HUES64 (cell line): ENCODE results near the gene IGF2.
A peak's percentile ranks its signal among the peaks of the same experiment; 100 is the strongest.

ENCODE experiments used
- H3K27ac ChIP-seq: 2 replicates; pipeline ENCODE4 v1.7.0; 2013; ENCODE audit warnings: low read depth, low read length, inconsistent platforms
- H3K27me3 ChIP-seq: 2 replicates; pipeline ENCODE4 v1.6.1; 2013; ENCODE audit warnings: mild to moderate bottlenecking, low read length; ENCODE audit not compliant: insufficient read depth
- H3K36me3 ChIP-seq: 2 replicates; pipeline ENCODE4 v1.6.1; 2013; ENCODE audit warnings: mild to moderate bottlenecking, low read length; ENCODE audit not compliant: insufficient read depth
- H3K4me1 ChIP-seq: 2 replicates; pipeline ENCODE4 v1.6.1; 2013; ENCODE audit warnings: mild to moderate bottlenecking, low read length, moderate library complexity; ENCODE audit not compliant: insufficient read depth
- H3K4me3 ChIP-seq: 2 replicates; pipeline ENCODE4 v1.5.1; 2013; ENCODE audit warnings: mild to moderate bottlenecking, low read length, moderate library complexity
- H3K9ac ChIP-seq: 2 replicates; pipeline ENCODE4 v1.6.1; 2013; ENCODE audit warnings: mild to moderate bottlenecking, low read depth, low read length
- H3K9me3 ChIP-seq: 2 replicates; pipeline ENCODE4 v1.6.1; 2013; ENCODE audit warnings: low read depth, low read length; ENCODE audit not compliant: insufficient read depth
- WGBS: fragments of 150-250, 120-280 bp; methylation state at CpG from one replicate; pipeline ENCODE4 v1.1.7; 2013; ENCODE audit warnings: missing lambda C conversion rate; 5-methylcytosine and 5-hydroxymethylcytosine counted together

The IGF2 gene

GRCh38 chr11:2169005-2169378 is 29.8 kb upstream of the IGF2 start:
- H3K27me3 ChIP-seq, result peaks cover 8% of the 10 kb centered on the region
- no peak overlapping the region for H3K4me3 ChIP-seq
- 79% methylated on average over 10 of the region's 10 CpGs for WGBS
- no peaks in the 10 kb centered on the region for H3K9me3 ChIP-seq
- no peak overlapping the region for H3K27ac ChIP-seq
- no peaks in the 10 kb centered on the region for H3K36me3 ChIP-seq
- H3K9ac ChIP-seq, result no peak overlapping the region
- no peaks in the 10 kb centered on the region for H3K4me1 ChIP-seq

- Histone ChIP-seq H3K27ac (no peak overlapping the region), H3K9me3 (no peaks in the 10 kb centered on the region), H3K9ac (no peak overlapping the region), H3K27me3 (peaks cover 8% of the 10 kb centered on the region), H3K4me1 (no peaks in the 10 kb centered on the region), H3K4me3 (no peak overlapping the region), H3K36me3 (no peaks in the 10 kb centered on the region)
- 92% methylated on average over 33 of the region's 33 CpGs for WGBS
These were observed 29.3 kb upstream of the IGF2 start for GRCh38 chr11:2168286-2169004.

GRCh38 chr11:2167141-2168045 is 28.2 kb upstream of the IGF2 start:
- Histone ChIP-seq H3K4me1 (no peaks in the 10 kb centered on the region), H3K9me3 (no peaks in the 10 kb centered on the region), H3K9ac (no peak overlapping the region), H3K4me3 (no peak overlapping the region), H3K27me3 (peaks cover 8% of the 10 kb centered on the region), H3K27ac (no peak overlapping the region), H3K36me3 (no peaks in the 10 kb centered on the region)
- 84% methylated on average over 31 of the region's 31 CpGs for WGBS

- 37% methylated on average over 70 of the region's 70 CpGs for WGBS
- H3K27ac ChIP-seq, result no peak overlapping the region
- H3K9me3 ChIP-seq, result no peaks in the 10 kb centered on the region
- no peaks in the 10 kb centered on the region for H3K36me3 ChIP-seq
- H3K4me1 ChIP-seq, result no peaks in the 10 kb centered on the region
- peak overlapping the region; percentile 36; the same call in 1 of the 2 replicates for H3K9ac ChIP-seq
- peaks cover 8% of the 10 kb centered on the region for H3K27me3 ChIP-seq
- peak overlapping the region; percentile 8; the same call in 1 of the 2 replicates for H3K4me3 ChIP-seq
These were observed 27.1 kb upstream of the IGF2 start for GRCh38 chr11:2166091-2166851.

GRCh38 chr11:2165571-2165970 is 26.4 kb upstream of the IGF2 start:
- no peaks in the 10 kb centered on the region for H3K36me3 ChIP-seq
- H3K27ac ChIP-seq, result no peak overlapping the region
- peaks cover 8% of the 10 kb centered on the region for H3K27me3 ChIP-seq
- H3K9ac ChIP-seq, result no peak overlapping the region
- 90% methylated on average over 13 of the region's 13 CpGs for WGBS
- no peaks in the 10 kb centered on the region for H3K4me1 ChIP-seq
- H3K9me3 ChIP-seq, result no peaks in the 10 kb centered on the region
- no peak overlapping the region for H3K4me3 ChIP-seq

GRCh38 chr11:2164861-2165555 is 25.8 kb upstream of the IGF2 start:
- Histone ChIP-seq H3K9ac (no peak overlapping the region), H3K36me3 (no peaks in the 10 kb centered on the region), H3K4me1 (no peaks in the 10 kb centered on the region), H3K27me3 (peaks cover 8% of the 10 kb centered on the region), H3K27ac (no peak overlapping the region), H3K9me3 (no peaks in the 10 kb centered on the region), H3K4me3 (no peak overlapping the region)
- 94% methylated on average over 19 of the region's 20 CpGs for WGBS

- Histone ChIP-seq H3K27me3 (peaks cover 8% of the 10 kb centered on the region), H3K27ac (no peak overlapping the region), H3K4me1 (no peaks in the 10 kb centered on the region), H3K4me3 (no peak overlapping the region), H3K9me3 (no peaks in the 10 kb centered on the region), H3K9ac (no peak overlapping the region), H3K36me3 (no peaks in the 10 kb centered on the region)
- WGBS, result 93% methylated on average over 22 of the region's 22 CpGs
These were observed 24.9 kb upstream of the IGF2 start for GRCh38 chr11:2164081-2164480.

- H3K27me3 ChIP-seq, result peaks cover 8% of the 10 kb centered on the region
- no peak overlapping the region for H3K9ac ChIP-seq
- H3K4me1 ChIP-seq, result no peaks in the 10 kb centered on the region
- no peak overlapping the region for H3K27ac ChIP-seq
- H3K9me3 ChIP-seq, result no peaks in the 10 kb centered on the region
- no peaks in the 10 kb centered on the region for H3K36me3 ChIP-seq
- no peak overlapping the region for H3K4me3 ChIP-seq
- WGBS, result 82% methylated on average over 12 of the region's 12 CpGs
These were observed 24.3 kb upstream of the IGF2 start for GRCh38 chr11:2163428-2163978.

- no peak within 1 kb of the TSS for H3K9ac ChIP-seq
- H3K27ac ChIP-seq, result no peak within 1 kb of the TSS
- 90% methylated on average over 13 of the region's 13 CpGs for WGBS
- H3K4me3 ChIP-seq, result no peak within 1 kb of the TSS
- no peaks in the 10 kb centered on the region for H3K9me3 ChIP-seq
- H3K27me3 ChIP-seq, result no peaks in the 10 kb centered on the region
- no peaks in the 10 kb centered on the region for H3K4me1 ChIP-seq
- no peaks in the 10 kb centered on the region for H3K36me3 ChIP-seq
These were observed 21.6 kb upstream of the IGF2 start, which contains the start of gene INS for GRCh38 chr11:2160736-2161259. Gene INS (minus strand): TSS chr11:2161209. CDS start chr11:2160971, 238 bp downstream.
